HuH-7 (cell line): Measurements from ENCODE around the gene RPL41.
A peak's percentile ranks its signal among the peaks of the same experiment; 100 is the strongest.
"Not testable (repeated sequence)": the region's sequence is repeated elsewhere in the genome, so short reads cannot be mapped to it uniquely, and the experiment has no call there.

ENCODE experiments used
- DNase-seq: peaks from one replicate; pipeline ENCODE4 v3.0.0; 2011; ENCODE audit warnings: low spot score

The RPL41 gene

DNA sequence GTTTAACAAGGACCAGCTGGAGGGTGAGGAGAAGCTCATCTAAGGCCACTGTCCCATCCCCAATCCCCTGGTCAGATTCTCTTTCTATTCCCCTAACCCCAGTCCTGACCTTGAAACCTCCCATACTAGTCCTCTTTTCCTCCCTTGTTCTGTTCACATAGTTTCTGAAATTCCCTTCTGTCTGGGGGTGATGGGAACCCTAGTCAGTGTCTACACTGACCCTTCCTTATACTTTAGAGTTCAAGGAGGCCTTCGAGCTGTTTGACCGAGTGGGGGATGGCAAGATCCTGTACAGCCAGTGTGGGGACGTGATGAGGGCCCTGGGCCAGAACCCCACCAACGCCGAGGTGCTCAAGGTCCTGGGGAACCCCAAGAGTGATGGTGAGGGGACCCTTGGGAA is 38.4 kb downstream of the RPL41 start:
- no peak for DNase-seq

DNA sequence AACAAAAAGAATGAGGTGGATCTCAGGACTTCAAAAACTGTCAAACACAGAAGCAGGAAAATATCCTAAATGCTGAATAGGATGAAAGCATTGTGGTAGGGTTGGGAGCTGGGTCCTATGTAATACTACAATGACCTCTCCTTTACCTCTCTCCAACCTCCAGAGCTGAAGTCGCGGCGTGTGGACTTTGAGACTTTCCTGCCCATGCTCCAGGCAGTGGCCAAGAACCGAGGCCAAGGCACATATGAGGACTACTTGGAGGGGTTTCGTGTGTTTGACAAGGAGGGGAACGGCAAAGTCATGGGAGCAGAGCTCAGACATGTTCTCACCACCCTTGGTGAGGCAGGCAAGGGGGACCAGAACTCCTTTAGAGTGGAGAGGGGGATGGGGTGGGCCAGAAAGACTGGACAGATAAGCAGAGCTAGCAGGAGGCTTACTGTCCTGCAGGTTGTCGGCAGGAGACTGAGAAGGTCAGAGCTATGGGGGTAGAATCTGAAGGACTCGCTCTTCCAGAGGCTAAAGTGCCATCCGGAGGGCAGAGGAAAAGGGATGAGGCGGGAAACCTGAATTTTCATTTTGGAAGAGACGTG is 38.9 kb downstream of the RPL41 start:
- DNase-seq = no peak

DNA sequence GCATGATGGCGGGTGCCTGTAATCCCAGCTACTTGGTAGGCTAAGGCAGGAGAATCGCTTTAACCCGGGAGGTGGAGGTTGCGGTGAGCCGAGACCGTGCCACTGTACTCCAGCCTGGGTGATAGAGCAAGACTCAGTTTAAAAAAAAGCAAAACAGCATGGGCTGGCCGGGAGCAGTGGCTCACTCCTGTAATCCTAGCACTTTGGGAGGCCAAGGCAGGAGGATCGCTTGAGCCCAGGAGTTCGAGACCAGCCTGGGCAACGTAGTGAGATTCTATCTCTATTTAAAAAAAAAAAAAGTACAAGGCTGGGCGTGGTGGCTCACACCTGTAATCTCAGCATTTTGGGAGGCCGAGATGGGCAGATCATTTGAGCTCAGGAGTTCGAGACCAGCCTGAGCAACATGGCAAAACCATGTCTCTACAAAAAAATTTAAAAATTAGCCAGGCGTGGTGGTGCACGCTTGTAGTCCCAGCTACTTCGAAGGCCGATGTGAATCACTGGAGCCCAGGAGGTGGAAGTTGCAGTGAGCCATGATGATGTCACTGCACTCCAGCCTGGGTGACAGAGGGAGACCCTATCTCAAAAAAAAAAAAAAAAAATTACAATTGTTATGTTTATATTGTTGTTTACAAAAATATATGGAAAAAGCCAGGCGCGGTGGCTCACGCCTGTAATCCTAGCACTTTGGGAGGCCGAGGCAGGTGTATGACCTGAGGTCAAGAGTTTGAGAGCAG is 40.2 kb downstream of the RPL41 start:
- not testable (repeated sequence) for DNase-seq

DNA sequence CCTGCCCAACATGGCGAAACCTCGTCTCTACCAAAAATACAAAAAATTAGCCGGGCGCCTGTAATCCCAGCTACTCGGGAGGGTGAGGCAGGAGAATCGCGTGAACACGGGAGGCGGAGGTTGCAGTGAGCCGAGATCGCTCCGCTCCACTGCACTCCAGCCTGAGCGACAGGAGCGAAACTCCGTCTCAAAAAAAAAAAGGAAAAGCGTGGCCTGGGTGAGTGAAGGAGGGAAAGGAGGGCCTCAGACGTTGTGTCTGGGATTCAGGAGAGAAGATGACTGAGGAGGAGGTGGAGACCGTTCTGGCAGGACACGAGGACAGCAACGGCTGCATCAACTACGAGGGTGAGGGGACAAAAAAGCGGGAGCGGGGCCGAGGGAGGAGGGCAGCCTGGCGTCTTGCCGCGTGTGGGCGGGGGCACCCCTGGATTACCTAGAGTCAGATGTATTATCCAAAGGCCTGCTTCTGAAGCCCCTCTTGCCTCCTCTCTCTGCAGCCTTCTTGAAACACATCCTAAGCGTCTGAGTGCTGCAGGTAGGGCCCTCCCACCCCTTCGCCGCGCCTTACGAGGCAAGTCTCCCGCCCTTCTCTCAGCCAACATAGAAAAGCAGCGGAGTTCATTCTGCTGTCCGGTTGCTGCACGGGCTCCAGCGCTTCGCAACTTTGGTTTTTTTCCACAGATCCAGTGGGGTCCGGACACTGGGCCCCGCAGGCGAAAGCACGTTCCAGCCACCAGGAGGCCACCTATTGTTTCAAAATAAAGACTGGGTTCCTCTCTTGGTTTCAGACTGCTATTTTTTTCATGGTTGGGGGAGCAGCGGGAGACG is 41.0 kb downstream of the RPL41 start:
- peak; percentile 82 for DNase-seq

GRCh38 chr12:56158029-56158925 is 41.8 kb downstream of the RPL41 start, which contains the start of gene MYL6:
MYL6 (plus strand) TSS chr12:56158359; CDS start chr12:56158402, 43 bp downstream.
- peak; percentile 97 for DNase-seq

DNA sequence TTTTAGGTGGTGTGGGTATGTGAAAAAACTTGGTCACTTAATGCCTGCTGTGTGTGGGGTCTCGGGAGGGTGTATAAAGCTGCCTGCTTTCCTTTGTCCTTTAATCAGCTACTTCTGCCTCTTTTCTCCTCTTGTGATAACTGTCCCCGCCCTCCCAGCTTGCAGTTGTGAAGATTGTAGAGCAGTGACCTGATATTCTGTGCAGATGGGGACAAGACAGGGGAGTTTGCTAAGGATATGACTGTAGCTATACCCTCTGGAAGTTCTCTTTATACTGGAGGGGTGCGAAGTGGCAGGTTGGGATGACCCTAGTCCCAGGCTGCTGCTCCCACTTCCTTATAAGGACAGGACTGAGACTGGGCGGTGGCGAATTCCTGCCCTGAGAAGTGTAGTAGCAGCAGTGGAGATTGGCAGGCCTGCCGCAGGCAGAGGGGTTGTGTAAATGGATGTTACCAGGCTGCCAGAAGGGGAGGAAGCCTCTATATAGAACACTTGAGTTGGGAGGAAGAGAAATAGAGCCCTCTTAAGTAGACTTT is 42.6 kb downstream of the RPL41 start:
- DNase-seq = peak; percentile 40

DNA sequence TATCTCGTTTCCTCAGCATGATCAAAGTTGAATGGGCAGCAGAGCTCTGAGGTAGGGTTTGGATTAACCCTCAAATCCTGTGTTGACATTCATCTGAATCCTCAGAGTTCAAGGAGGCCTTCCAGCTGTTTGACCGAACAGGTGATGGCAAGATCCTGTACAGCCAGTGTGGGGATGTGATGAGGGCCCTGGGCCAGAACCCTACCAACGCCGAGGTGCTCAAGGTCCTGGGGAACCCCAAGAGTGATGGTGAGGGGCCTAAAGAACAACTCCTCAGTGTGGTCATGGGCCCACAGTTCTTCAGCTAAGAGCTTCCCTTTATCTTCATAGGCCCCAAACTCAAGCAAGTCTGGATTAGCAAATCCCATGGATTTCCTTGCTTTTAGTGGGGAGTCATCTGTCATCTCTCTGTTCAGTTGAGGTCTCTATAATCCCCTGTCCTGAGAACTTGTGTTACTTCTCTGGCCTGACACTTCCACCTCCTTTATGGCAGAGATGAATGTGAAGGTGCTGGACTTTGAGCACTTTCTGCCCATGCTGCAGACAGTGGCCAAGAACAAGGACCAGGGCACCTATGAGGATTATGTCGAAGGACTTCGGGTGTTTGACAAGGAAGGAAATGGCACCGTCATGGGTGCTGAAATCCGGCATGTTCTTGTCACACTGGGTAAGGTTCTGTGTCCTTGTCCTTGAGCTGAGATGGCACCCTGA is 43.2 kb downstream of the RPL41 start:
- no peak for DNase-seq

DNA sequence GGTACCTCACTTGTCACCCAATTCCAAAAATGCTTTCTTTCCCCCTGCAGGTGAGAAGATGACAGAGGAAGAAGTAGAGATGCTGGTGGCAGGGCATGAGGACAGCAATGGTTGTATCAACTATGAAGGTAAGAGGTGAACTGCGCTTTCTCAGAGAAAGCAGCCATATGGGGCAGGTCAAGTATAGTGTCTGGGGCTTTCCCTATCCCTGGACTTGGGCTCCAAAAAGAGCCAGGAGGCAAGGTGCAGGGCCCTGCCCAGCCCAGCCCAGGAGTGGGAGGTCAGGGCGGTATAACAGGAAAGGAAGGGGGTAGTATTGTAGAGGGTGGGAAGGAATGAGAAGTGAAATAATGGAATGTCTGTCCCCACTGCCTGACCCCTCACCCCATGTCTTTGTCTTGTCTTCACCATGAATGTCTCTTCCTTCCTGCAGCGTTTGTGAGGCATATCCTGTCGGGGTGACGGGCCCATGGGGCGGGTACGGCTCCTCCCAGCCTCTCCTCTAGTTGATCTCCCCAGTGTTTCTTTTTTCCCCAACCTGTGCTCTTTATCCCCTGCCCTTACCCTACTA is 43.8 kb downstream of the RPL41 start:
- DNase-seq = no peak

DNA sequence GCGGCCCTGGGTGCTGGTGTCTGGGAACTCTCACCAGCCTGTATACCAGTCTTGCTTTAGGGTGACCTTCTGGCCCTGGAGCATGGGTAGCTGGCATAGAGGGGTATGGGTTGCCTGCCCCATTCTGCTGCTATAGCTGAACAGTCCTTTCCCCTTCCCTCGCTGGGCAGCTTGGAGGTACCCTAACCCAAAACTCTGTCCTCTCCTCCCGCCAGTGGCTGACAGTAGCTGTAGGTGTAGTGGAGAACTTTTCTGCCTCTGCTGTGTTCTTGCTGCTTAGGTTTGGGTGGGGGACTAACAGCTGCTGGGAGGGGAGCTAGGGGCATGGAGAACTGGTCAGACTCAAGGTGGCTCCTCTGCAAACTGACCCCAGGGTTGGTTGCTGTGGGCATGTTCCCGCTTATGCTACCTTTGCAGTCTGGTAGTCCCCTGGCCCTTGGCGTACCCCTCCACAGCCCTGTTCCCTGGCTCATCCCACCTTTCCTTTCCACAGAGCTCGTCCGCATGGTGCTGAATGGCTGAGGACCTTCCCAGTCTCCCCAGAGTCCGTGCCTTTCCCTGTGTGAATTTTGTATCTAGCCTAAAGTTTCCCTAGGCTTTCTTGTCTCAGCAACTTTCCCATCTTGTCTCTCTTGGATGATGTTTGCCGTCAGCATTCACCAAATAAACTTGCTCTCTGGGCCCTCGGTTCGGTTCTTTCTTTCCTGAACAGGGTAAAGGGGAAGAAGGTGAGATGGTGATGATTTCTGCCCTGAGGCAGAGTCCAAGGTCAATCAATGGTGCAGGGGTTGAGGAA is 44.7 kb downstream of the RPL41 start:
- DNase-seq = no peak

DNA sequence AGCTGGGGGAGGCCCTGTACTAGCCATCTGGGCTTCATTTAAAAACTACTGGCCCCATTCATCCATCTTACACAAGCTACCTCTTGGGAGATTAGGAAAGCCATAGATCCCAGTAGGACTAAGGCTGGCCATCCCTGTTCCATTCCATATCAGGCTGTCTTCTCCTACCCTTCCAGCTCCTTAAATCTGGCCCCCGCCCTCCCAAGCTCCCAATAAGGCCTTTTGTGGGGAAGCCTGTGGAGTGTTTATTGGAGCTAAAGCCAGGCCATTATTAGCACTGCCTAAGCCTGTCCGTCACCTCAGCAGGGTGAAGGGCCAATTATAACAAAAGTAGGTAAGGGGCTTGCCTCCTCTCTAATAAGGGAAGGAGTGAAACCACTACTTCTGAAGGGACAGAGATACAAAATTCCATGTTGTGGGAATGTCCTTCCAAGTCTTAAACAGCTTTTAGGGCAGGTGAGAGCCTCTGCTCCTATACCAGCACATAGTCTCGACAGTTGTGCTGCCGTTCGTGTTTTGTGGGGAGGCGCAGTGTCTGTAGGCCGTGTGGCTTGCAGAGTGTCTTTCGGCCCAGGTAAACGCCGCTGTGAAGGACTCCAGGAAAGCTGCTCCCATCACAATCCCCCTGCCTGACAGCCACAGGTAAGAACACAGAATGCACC is 45.4 kb downstream of the RPL41 start:
- no peak for DNase-seq

DNA sequence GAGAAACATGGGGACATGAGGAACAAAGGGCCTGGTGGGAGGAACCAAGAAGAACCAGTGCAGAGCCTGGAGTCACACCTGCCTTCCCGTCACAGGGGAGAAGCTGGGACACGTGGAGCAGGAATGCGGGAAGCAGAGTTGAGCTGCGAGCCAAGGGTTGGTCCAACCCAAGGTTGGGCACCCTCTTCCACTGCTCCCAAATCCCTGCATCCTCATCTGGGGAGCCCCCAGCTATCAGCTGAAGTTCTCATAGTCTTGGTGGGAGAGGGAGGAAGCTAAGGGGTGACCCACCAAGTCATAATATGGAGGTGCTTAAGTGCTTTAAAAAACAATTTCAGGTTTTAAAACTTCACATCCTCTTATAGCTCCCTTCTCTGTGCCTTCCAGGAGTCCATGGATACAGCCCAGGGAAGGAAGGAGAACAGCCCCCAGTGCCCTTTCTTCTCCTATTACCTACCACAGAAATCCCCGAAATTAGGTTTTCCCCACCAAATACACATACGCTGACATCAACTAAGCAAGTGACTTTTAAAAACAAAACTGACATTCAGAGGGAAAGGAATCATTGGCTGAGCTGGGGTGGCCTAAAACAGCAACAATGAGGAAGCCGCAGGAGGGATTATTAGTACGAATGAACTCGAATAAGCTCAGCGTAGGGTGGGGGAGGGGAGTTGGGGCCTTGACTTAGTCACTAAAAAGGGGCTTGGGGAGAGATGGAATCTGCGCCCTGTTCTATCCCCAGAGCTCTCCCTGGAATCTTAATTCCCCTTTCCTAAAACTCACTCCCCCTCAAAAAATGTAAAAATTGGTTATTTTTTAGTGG is 46.2 kb downstream of the RPL41 start:
- no peak for DNase-seq

DNA sequence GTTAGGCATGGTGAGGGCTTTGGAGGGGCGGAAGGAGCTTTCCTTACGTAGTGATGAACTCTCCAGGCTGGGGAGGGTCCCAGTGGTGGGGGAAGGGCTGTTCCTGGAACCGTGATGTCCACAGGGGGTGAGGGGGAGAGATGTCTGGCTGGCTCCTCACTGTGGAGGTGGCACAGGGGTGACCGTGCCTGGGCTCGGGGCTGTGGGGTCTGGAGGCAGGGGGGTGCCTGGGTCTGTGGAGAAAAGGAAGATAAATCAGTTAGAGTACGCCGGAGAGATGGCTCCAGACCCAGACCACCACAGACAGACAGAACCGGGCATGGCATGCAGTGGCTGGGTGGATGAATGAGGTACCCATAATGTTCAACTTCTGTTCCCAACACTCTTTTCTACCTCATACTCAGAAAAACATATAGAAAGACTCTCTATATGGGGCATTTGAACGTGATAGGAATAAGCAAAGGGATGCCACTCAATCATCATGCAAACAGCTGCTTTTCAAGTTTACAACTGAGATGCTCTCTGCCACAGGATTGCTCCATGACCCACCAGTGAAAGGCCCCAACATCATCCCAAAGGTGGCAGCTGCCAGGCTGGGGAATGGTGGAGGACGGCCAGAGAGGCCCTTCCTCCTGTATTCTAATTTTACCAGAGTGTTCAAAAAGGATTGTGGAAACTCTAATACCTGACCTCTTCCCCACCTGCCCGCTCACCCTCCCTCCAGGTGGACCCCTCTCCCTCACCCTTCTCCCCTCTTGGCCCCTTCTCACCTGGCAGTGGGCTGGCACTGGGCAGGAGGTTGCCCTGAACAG is 47.3 kb downstream of the RPL41 start:
- no peak for DNase-seq

DNA sequence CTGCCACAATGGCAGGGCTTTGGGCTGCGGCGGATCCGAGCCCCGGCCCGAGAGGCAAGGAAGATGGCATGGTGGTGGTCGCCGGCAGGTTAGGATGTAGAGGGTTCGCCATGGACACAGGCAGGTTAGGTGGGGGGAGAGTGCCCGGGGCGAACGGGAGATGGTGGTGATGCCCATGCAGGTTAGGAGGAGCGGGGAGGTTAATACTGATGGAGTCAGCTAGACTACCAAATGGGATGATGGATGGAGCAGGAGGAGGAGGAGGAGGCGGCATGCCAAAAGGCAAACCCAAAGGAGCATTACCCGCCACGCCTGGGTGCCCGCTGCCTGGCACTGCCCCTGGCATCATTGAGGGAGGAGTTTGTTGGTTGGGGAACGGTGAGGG is 47.9 kb downstream of the RPL41 start:
- no peak for DNase-seq

DNA sequence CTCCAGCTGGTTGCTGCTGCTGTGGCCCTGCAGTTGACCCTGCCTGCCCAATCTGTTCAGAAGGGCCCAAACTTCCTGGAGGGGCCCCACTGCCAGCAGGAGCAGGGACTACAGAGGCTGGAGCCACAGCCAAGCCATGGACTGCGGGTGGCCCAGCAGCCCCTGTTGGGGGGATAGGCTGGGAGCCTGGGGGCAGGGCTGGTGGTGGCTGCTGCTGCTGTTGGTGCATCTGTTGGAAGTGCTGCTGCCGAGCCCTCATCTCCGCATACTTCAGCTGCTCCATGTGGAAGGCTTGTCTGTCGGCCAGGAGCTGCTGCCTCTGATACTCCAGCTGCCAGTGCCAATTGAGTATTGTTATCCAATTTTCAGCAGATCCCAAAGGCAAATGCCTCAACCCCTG is 48.9 kb downstream of the RPL41 start:
- DNase-seq = no peak
